GM12873 (cell line): Measurements from ENCODE around the gene MEFV.

Experiments used
- TF ChIP-seq, protein P1 (sequence below): IDR thresholded peaks from 2 replicates; pipeline ENCODE4 v1.5.1; 2012; ENCODE audit warnings: low read depth, mild to moderate bottlenecking, moderate library complexity, low read length, control low read depth; ENCODE audit not compliant: insufficient read depth; ENCODE audit errors: missing control alignments

Gene MEFV

GRCh38 chr16:3207086-3207953 lies 49.1 kb downstream of the MEFV start:
- TF ChIP-seq, protein P1, sequence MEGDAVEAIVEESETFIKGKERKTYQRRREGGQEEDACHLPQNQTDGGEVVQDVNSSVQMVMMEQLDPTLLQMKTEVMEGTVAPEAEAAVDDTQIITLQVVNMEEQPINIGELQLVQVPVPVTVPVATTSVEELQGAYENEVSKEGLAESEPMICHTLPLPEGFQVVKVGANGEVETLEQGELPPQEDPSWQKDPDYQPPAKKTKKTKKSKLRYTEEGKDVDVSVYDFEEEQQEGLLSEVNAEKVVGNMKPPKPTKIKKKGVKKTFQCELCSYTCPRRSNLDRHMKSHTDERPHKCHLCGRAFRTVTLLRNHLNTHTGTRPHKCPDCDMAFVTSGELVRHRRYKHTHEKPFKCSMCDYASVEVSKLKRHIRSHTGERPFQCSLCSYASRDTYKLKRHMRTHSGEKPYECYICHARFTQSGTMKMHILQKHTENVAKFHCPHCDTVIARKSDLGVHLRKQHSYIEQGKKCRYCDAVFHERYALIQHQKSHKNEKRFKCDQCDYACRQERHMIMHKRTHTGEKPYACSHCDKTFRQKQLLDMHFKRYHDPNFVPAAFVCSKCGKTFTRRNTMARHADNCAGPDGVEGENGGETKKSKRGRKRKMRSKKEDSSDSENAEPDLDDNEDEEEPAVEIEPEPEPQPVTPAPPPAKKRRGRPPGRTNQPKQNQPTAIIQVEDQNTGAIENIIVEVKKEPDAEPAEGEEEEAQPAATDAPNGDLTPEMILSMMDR: no peak

DNA sequence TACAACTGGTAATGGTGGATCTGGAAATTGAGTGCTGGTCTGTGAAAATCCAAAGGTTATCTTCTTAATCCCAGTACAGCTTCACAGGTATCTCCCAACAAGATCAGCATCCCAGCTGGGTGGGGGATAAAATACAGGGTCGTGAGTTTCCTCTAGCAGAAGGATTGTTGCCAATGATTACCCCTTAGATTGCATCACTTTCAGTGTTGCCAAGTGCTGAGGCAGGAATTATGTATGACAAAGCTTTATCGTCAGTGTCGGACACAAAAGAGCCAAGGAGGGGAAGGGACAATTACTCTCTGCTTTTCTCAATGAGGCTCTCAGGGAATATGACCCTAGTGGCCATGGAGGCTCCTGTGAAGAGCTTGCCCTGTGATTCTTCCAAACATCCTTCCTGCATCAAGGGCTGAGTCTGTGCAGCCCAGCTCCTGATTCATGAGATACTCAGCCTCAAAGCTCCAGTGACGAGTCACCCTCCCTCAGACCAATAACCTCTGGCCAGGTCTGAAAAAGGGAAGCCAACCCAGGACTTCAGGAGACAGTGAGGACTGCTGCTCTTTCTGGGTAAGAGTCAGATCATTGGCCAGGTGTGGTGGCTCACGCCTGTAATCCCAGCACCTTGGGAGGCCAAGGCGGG lies 53.4 kb downstream of the MEFV start:
- TF ChIP-seq, protein P1: no peak

DNA sequence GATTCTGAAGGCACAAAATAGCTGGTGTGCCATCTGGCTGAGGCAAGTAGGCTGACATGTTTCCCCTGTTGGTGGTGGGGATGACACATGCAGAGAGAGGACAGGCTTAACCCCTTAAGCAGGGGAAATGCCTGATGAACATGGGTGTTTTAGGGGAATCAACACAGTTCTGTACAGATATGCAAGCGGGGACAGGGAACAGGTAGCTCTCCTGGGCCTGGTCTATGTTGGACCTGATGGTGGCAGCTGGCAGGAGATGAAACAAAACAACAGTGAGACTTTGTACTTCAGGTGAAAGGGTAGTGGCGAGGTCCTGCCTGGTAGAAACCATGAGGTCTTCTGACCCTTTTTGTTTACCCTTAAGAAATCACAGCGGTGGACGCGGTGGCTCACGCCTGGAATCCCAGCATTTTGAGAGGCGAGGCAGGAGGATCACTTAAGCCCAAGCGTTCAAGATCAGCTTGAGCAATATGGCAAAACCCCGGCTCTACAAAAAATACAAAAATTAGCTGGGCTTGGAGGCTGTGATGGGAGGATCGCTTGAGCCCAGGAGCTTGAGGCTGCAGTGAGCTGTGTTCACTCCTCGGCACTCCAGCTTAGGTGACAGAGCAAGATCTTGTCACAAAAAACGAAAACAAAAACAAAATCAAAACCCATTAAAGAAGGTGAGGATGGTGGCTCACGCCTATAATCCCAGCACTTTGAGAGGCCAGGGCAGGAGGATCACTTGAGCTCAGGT lies 57.9 kb downstream of the MEFV start:
- TF ChIP-seq, protein P1: no peak

- TF ChIP-seq, protein P1: no peak
Observed at GRCh38 chr16:3195975-3196374, 60.5 kb downstream of the MEFV start.

- TF ChIP-seq, protein P1: no peak
Observed at GRCh38 chr16:3194792-3195191, 61.6 kb downstream of the MEFV start.

GRCh38 chr16:3193221-3194212 lies 62.9 kb downstream of the MEFV start:
- TF ChIP-seq, protein P1: no peak
